Stomach smooth muscle (tissue), 2 donors: ENCODE data around the gene TNS2.
A peak's percentile ranks its signal among the peaks of the same experiment; 100 is the strongest.

Source experiments
- H3K27ac ChIP-seq: one replicate; pipeline ENCODE4 v1.7.0; 2013; ENCODE audit warnings: mild to moderate bottlenecking, low read length, inconsistent platforms
- H3K27me3 ChIP-seq, 2 donors: one replicate each; pipeline ENCODE4 v1.7.0; 2013; ENCODE audit warnings: low read length in 2 of 2; ENCODE audit not compliant: insufficient read depth in 2 of 2, control insufficient read depth in 1 of 2
- H3K36me3 ChIP-seq, 2 donors: one replicate each; pipeline ENCODE4 v1.7.0; 2013; ENCODE audit warnings: low read length in 2 of 2; ENCODE audit not compliant: control insufficient read depth in 2 of 2, insufficient read depth in 2 of 2
- H3K4me1 ChIP-seq: one replicate; pipeline ENCODE4 v1.7.0; 2013; ENCODE audit warnings: low read length; ENCODE audit not compliant: control insufficient read depth, insufficient read depth
- H3K4me3 ChIP-seq, 2 donors: one replicate each; pipeline ENCODE4 v1.7.0; 2013; ENCODE audit warnings: low read length in 2 of 2
- H3K9ac ChIP-seq, 2 donors: one replicate each; pipeline ENCODE4 v1.7.0; 2013; ENCODE audit warnings: low read length in 2 of 2, mild to moderate bottlenecking in 1 of 2
- H3K9me3 ChIP-seq, 2 donors: one replicate each; pipeline ENCODE4 v1.7.0; 2013; ENCODE audit warnings: low read length in 2 of 2; ENCODE audit not compliant: control insufficient read depth in 2 of 2
- donor health status: healthy.
- donor health status: Pancreatic carcinoma.

Gene TNS2

DNA sequence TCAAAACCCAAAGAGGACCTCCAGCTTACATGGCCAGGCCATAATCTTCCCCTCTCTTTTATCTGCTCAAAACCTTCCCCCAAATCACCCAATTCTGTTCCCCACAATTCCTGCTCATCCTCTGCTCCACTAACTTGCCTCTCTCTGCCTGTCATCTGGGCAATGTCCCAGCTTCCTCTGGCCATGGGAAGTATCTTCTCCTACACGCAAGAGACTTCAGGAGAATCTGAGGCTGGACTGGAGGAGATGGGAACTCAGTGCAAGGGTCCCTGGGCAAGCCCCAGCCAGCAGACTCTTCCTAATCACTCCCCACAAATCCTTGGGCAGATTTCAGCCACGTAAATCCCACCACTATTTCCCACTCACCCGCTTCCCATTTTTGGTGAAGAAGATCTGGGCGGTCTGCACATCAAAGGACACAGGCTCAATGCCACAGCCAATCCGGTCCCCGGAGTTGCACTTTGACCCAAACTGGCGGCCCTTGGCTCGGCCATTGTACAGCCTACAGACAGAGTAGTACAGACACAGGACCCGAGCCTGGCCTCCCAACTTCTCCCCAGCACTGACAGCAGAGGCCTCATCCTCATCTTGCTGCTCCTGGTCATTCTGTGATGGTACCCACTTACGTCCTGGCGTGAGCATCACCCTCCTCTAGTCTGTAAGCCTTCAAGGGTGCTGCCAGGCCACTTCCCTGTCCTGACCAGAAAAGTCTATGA, 24.6 kb downstream of the TNS2 start:
- Histone ChIP-seq H3K9ac (no peak overlapping the region), H3K27me3 (no peaks in the 10 kb centered on the region), H3K27ac (peak overlapping the region; percentile 49), H3K4me3 (peak overlapping the region in 1 of 2 donors; percentile 40), H3K9me3 (no peaks in the 10 kb centered on the region), H3K4me1 (peaks cover 66% of the 10 kb centered on the region), H3K36me3 (peaks cover 20 to 39% of the 10 kb centered on the region in 2 donors)

- H3K36me3 ChIP-seq, result peaks cover 20 to 35% of the 10 kb centered on the region in 2 donors
- H3K27ac ChIP-seq, result peak overlapping the region; percentile 49
- H3K9me3 ChIP-seq, result no peaks in the 10 kb centered on the region
- H3K4me3 ChIP-seq, result no peak overlapping the region
- H3K27me3 ChIP-seq, result no peaks in the 10 kb centered on the region
- H3K4me1 ChIP-seq, result peaks cover 66% of the 10 kb centered on the region
- no peak overlapping the region for H3K9ac ChIP-seq
Observed at GRCh38 chr12:53074999-53075370, 25.1 kb downstream of the TNS2 start.

DNA sequence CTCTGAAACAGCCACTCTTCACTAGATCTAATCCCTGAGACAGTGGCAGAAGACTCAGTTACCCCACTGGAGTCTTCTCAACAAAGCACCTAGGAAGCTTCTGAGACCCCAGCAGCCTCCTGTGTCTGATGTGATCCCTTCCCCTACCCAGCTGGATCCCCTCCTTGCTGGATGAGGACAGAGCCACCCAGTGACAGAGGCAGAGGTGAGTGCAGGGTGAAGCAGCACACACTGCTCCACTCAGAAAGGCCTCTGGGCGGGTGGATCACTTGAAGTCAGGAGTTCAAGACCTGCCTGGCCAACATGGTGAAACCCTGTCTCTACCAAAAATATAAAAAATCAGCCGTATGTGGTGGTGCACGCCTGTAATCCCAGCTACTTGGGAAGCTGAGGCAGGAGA, 26.6 kb downstream of the TNS2 start:
- H3K27me3 ChIP-seq, result no peaks in the 10 kb centered on the region
- H3K4me3 ChIP-seq, result no peak overlapping the region
- H3K36me3 ChIP-seq, result peaks cover 20 to 27% of the 10 kb centered on the region in 2 donors
- H3K27ac ChIP-seq, result peak overlapping the region; percentile 6
- no peaks in the 10 kb centered on the region for H3K9me3 ChIP-seq
- H3K9ac ChIP-seq, result peak overlapping the region in 1 of 2 donors; percentile 47
- H3K4me1 ChIP-seq, result peaks cover 55% of the 10 kb centered on the region

DNA sequence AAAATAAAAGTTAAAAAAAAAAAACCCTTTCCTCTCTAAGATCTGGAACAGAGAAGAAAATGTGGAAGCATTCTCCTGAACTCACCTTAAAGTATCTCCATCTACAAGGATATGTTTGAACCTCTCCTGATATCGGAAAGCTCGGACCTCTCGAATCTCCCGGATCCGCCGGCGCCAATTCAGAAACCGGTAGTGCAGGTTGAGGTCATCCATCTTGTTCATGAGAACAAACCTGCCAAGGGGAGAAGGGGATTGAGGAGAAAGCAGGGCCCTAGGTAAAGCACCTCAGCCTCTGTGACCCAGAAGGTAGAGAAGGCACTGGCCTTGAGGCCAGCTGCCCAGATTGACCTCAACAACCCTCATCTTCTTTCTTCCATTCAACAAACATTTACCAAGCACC, 27.2 kb downstream of the TNS2 start:
- H3K4me3 ChIP-seq, result no peak overlapping the region
- H3K4me1 ChIP-seq, result peaks cover 49% of the 10 kb centered on the region
- no peak overlapping the region for H3K9ac ChIP-seq
- H3K9me3 ChIP-seq, result no peaks in the 10 kb centered on the region
- peaks cover 20 to 27% of the 10 kb centered on the region in 2 donors for H3K36me3 ChIP-seq
- no peak overlapping the region for H3K27ac ChIP-seq
- no peaks in the 10 kb centered on the region for H3K27me3 ChIP-seq

- peaks cover 37% of the 10 kb centered on the region for H3K4me1 ChIP-seq
- no peaks in the 10 kb centered on the region for H3K27me3 ChIP-seq
- H3K36me3 ChIP-seq, result peaks cover 20 to 25% of the 10 kb centered on the region in 2 donors
- H3K9ac ChIP-seq, result peak overlapping the region; percentile 84 to 86
- H3K4me3 ChIP-seq, result peak overlapping the region; percentile 85 to 87
- H3K27ac ChIP-seq, result peak overlapping the region; percentile 49
- no peaks in the 10 kb centered on the region for H3K9me3 ChIP-seq
Observed at GRCh38 chr12:53078425-53079225, 28.8 kb downstream of the TNS2 start.

GRCh38 chr12:53079226-53080117, 29.6 kb downstream of the TNS2 start, which contains the start of gene SPRYD3:
Gene SPRYD3 (minus strand): TSS chr12:53079390. CDS start chr12:53079333, 57 bp downstream.
- no peaks in the 10 kb centered on the region for H3K27me3 ChIP-seq
- peak within 1 kb of the TSS; percentile 84 to 86 for H3K9ac ChIP-seq
- no peaks in the 10 kb centered on the region for H3K9me3 ChIP-seq
- H3K27ac ChIP-seq, result peak within 1 kb of the TSS; percentile 90
- H3K4me1 ChIP-seq, result peaks cover 29% of the 10 kb centered on the region
- H3K4me3 ChIP-seq, result peak within 1 kb of the TSS; percentile 85 to 87
- H3K36me3 ChIP-seq, result peaks cover 18 to 20% of the 10 kb centered on the region in 2 donors

DNA sequence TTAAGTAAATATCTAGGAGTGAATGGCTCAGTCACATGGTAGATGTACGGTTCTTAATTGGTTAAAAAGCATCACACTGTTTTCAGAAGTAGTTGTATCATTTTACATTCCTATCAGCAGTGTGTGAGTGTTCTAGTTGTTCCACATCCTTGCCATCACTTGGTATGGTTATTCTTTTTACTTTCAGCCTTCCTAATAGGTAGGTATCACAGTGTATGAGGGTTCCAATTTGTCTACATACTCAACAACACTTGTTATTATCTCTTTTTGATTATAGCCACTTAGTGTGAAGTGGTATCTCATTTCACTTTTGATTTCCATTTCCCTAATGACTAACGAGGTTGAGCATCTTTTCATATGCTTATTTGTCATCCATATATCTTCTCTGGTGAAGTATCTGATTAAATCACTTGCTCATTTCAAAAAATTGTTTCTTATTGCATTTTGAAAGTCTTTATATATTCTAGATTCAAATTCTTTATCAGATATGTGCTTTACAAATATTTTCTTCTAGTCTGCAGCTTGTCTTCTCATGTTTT, 32.8 kb downstream of the TNS2 start:
- no peaks in the 10 kb centered on the region for H3K27me3 ChIP-seq
- no peak overlapping the region for H3K4me3 ChIP-seq
- no peaks in the 10 kb centered on the region for H3K36me3 ChIP-seq
- no peak overlapping the region for H3K27ac ChIP-seq
- H3K9ac ChIP-seq, result no peak overlapping the region
- no peaks in the 10 kb centered on the region for H3K9me3 ChIP-seq
- H3K4me1 ChIP-seq, result peaks cover 18% of the 10 kb centered on the region

DNA sequence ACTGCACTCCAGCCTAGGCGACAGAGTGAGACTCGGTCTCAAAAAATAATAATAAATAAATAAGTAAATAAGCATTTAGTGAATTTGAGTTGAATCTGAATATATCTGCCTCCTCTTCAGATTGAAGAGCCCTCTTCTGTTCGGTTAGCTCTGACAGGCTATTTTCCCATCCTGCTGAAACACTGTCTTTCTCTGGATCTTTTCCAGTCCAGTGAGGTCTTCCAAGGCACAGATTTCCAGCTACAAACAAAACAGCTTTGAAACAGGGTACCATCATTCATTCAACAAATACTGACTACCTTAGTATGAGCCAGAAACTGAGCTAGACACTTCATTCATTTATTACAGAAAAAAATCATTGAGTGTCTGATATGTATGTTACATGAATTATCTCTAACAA, 36.5 kb downstream of the TNS2 start:
- no peaks in the 10 kb centered on the region for H3K4me1 ChIP-seq
- no peak overlapping the region for H3K4me3 ChIP-seq
- H3K9ac ChIP-seq, result no peak overlapping the region
- H3K36me3 ChIP-seq, result no peaks in the 10 kb centered on the region
- H3K27me3 ChIP-seq, result no peaks in the 10 kb centered on the region
- H3K27ac ChIP-seq, result no peak overlapping the region
- H3K9me3 ChIP-seq, result no peaks in the 10 kb centered on the region

DNA sequence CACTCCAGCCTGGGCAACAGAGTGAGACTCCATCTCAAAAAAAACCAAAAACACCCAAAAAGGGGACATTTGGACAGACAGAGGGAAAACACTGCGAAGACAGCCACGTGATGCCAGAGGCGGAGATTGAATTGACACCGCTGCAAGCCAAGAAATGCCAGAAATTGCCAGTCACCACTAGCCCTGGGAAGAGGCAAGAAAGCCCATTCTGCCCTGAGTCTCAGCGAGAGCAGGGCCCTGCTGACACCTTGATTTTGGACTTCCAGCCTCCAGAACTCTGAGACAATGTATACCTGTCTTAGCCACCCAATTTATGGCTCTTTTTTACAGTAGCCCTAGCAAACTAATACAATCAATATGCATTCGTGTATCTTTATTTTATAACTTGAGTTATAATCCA, 40.2 kb downstream of the TNS2 start:
- no peak overlapping the region for H3K4me3 ChIP-seq
- no peak overlapping the region for H3K27ac ChIP-seq

DNA sequence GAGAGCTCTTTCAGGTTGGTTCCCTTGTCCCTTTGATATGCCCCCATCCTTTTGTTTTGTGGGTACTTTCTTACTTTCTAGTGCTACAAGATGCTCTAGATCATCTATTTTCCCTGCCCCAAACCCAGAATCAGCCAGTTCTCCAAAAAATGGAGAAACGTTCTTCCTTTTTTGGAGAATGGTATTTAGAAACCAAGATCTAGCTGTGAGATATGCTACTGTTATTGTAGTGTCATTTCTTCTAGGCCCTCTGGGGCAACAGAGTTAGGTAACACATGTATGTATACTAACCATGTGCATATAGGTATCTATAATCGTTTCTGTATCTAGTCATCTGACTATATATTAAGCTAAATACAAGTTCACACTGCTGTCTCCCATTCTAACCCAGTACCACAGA, 40.7 kb downstream of the TNS2 start:
- Histone ChIP-seq H3K9me3 (no peaks in the 10 kb centered on the region), H3K4me3 (no peak overlapping the region), H3K9ac (no peak overlapping the region), H3K27ac (no peak overlapping the region), H3K36me3 (no peaks in the 10 kb centered on the region), H3K4me1 (peaks cover 7% of the 10 kb centered on the region), H3K27me3 (no peaks in the 10 kb centered on the region)

More for the DNA sequence above, 40.2 kb downstream of the TNS2 start:
- Histone ChIP-seq H3K9ac (no peak overlapping the region), H3K4me1 (peaks cover 7% of the 10 kb centered on the region), H3K9me3 (no peaks in the 10 kb centered on the region), H3K36me3 (no peaks in the 10 kb centered on the region), H3K27me3 (no peaks in the 10 kb centered on the region)
